Hematopoietic multipotent progenitor cell treated with erythropoietin and hydrocortisone succinate and interleukin-3 and kit ligand, for 4 days (in vitro differentiated cells): ENCODE results near the gene PGF.

ENCODE experiments used
- DNase-seq: peaks from one replicate; pipeline ENCODE4 v3.0.0-alpha.2; 2015

PGF gene

GRCh38 chr14:74891870-74892269 lies 63.5 kb downstream of the PGF start:
- DNase-seq, result no peak
